A673 (cell line): Measurements from ENCODE around the gene PRMT7. TPM values are rescaled to one million over a fixed set of nuclear protein-coding genes. Genes with fewer than 3 reads are reported as not detected.

ENCODE experiments used
- BruUV-seq: library from RNA; stranded (reverse); fragments of 400-500 nt; replicated peaks from 2 replicates; lab custom pipeline; 2021; lab: Mats Ljungman, UMichigan
- CTCF ChIA-PET: fragments of 300-600 bp; sonication (Branson Sonifier 250); formaldehyde crosslinking; loops from one replicate; lab custom pipeline; 2022; ENCODE audit warnings: antibody characterized with exemption; lab: Charles Lee
- POLR2A ChIA-PET: fragments of 300-600 bp; sonication (Branson Sonifier 250); formaldehyde crosslinking; loops from one replicate; lab custom pipeline; 2022; ENCODE audit warnings: antibody characterized with exemption; ENCODE audit not compliant: low non-redundant PET; lab: Charles Lee
- DNase-seq: peaks from one replicate; pipeline ENCODE4 v3.0.0-alpha.2; 2015; ENCODE audit warnings: low spot score
- H3K27ac ChIP-seq: fragments of 200-600 bp; sonication (generic); 2 replicates; pipeline ENCODE4 v1.5.1; 2016; ENCODE audit warnings: mixed run types, low read depth, mild to moderate bottlenecking, mixed read lengths, antibody characterized with exemption, low read length; ENCODE audit not compliant: poor library complexity, severe bottlenecking
- H3K27me3 ChIP-seq: fragments of 200-600 bp; sonication (generic); replicated peaks from 2 replicates; pipeline ENCODE4 v1.6.1; 2017; ENCODE audit warnings: mixed run types, low read depth, mild to moderate bottlenecking, mixed read lengths, antibody characterized with exemption, low read length; ENCODE audit not compliant: insufficient read depth, poor library complexity
- H3K36me3 ChIP-seq: fragments of 200-600 bp; sonication (generic); 2 replicates; pipeline ENCODE4 v1.6.1; 2016; ENCODE audit warnings: mixed run types, mild to moderate bottlenecking, mixed read lengths, antibody characterized with exemption, low read length; ENCODE audit not compliant: insufficient read depth, poor library complexity, severe bottlenecking
- H3K4me1 ChIP-seq: fragments of 200-600 bp; sonication (generic); 2 replicates; pipeline ENCODE4 v1.6.1; 2017; ENCODE audit warnings: mixed run types, mild to moderate bottlenecking, mixed read lengths, antibody characterized with exemption, low read length; ENCODE audit not compliant: insufficient read depth, poor library complexity, severe bottlenecking
- H3K4me3 ChIP-seq: fragments of 200-600 bp; sonication (generic); 2 replicates; pipeline ENCODE4 v1.5.1; 2016; ENCODE audit warnings: low read depth, mixed run types, mild to moderate bottlenecking, mixed read lengths, low read length; ENCODE audit not compliant: poor library complexity, severe bottlenecking
- H3K9me3 ChIP-seq: fragments of 200-600 bp; sonication (generic); 2 replicates; pipeline ENCODE4 v1.6.1; 2016; ENCODE audit warnings: mixed run types, low read depth, mild to moderate bottlenecking, mixed read lengths, antibody characterized with exemption, low read length; ENCODE audit not compliant: poor library complexity, severe bottlenecking
- EZH2 ChIP-seq: fragments of 200-600 bp; sonication (generic); IDR thresholded peaks from 2 replicates; pipeline ENCODE4 v1.6.1; 2017; ENCODE audit warnings: borderline replicate concordance, low read depth, mild to moderate bottlenecking, mixed read lengths, antibody characterized with exemption, low read length; ENCODE audit not compliant: poor library complexity, severe bottlenecking
- intact Hi-C: fragments of 100-400 bp; cut with micrococcal nuclease; formaldehyde crosslinking; loops from one replicate; pipeline ENCODE4 v1.10.0; 2022; ENCODE audit not compliant: unreplicated experiment
- total RNA-seq: library from RNA; stranded (reverse); gene quantifications from 2 replicates; pipeline ENCODE4 v1.2.3, GENCODE V29; 2021
- TF ChIP-seq, protein P1 (sequence below): fragments of 300-800, 200-600 bp; sonication (generic); conservative IDR thresholded peaks from 2 replicates; pipeline ENCODE4 v1.5.1; 2017; ENCODE audit warnings: low read depth, mild to moderate bottlenecking, antibody characterized with exemption, low read length, moderate library complexity, mixed read lengths

Gene PRMT7
- total RNA-seq, 1 experiment from 2014 or later = 66.2 TPM

DNA sequence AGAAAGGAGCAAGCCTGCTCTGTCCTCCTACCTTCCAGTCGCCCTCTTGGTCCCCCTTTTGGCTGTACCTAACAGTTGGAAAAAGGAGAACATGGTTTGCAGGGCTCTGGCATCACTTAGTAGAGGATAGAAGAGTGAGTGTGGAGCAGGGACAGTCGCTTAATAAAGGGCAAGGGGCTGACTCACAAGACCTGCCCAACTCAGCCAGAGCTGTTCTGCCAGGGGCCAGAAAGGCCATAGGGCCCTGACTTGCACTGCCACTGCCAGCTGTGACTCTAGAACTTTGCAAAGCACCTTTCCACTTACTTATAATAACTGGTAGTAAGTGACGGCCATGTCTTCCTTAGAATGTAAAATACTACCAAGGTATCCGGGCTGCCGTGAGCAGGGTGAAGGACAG, 13.5 kb downstream of the PRMT7 start:
- intact Hi-C loops = loop anchor here (10.0 kb wide), 1 partner anchor 230 kb away; no protein-coding TSS in a partner anchor
- H3K27me3 ChIP-seq = no peaks in the 10 kb centered on the region
- no peaks in the 10 kb centered on the region for H3K9me3 ChIP-seq
- no peak for DNase-seq
- TF ChIP-seq EZH2 = no peak
- TF ChIP-seq, protein P1, sequence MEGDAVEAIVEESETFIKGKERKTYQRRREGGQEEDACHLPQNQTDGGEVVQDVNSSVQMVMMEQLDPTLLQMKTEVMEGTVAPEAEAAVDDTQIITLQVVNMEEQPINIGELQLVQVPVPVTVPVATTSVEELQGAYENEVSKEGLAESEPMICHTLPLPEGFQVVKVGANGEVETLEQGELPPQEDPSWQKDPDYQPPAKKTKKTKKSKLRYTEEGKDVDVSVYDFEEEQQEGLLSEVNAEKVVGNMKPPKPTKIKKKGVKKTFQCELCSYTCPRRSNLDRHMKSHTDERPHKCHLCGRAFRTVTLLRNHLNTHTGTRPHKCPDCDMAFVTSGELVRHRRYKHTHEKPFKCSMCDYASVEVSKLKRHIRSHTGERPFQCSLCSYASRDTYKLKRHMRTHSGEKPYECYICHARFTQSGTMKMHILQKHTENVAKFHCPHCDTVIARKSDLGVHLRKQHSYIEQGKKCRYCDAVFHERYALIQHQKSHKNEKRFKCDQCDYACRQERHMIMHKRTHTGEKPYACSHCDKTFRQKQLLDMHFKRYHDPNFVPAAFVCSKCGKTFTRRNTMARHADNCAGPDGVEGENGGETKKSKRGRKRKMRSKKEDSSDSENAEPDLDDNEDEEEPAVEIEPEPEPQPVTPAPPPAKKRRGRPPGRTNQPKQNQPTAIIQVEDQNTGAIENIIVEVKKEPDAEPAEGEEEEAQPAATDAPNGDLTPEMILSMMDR = no peak
- no peaks in the 10 kb centered on the region for H3K4me1 ChIP-seq
- POLR2A ChIA-PET = no interaction called here
- CTCF ChIA-PET = no interaction called here
- peaks cover 18% of the 10 kb centered on the region for H3K36me3 ChIP-seq
- H3K27ac ChIP-seq = no peak overlapping the region
- BruUV-seq = no TSS peak
- no peak overlapping the region for H3K4me3 ChIP-seq

DNA sequence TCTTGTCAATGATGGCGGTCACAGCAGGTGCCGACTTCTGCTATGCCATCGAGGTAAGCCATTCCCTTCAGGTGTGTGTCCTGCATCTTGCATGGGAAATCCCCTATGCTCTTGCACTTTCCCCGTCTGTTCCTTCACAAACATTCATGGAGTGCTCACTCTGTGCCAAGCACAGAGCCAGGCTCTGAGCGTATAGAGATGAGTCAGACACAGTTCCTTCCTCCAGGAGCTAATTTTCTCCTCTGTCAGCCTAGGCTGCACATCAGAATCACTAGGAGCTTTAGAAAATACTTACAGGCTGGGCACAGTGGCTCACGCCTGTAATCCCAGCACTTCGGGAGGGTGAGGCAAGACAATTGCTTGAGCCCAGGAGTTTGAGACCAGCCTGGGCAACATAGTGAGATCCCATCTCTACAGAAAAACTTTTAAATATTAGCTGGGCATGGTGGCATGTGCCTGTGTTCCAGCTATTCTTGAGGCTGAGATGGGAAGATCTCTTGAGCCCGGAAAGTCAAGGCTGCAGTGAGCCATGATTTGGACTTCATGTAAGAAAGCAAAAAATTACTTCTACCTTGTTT, 14.1 kb downstream of the PRMT7 start:
- H3K4me3 ChIP-seq = no peak overlapping the region
- H3K36me3 ChIP-seq = peaks cover 21% of the 10 kb centered on the region
- no peaks in the 10 kb centered on the region for H3K4me1 ChIP-seq
- H3K27ac ChIP-seq = no peak overlapping the region
- no peaks in the 10 kb centered on the region for H3K9me3 ChIP-seq
- TF ChIP-seq, protein P1 = no peak
- TF ChIP-seq EZH2 = no peak
- DNase-seq = no peak
- intact Hi-C loops = loop anchor here (10.0 kb wide), 1 partner anchor 230 kb away; no protein-coding TSS in a partner anchor
- BruUV-seq = no TSS peak
- ChIA-PET CTCF (no interaction called here), POLR2A (no interaction called here)
- no peaks in the 10 kb centered on the region for H3K27me3 ChIP-seq

DNA sequence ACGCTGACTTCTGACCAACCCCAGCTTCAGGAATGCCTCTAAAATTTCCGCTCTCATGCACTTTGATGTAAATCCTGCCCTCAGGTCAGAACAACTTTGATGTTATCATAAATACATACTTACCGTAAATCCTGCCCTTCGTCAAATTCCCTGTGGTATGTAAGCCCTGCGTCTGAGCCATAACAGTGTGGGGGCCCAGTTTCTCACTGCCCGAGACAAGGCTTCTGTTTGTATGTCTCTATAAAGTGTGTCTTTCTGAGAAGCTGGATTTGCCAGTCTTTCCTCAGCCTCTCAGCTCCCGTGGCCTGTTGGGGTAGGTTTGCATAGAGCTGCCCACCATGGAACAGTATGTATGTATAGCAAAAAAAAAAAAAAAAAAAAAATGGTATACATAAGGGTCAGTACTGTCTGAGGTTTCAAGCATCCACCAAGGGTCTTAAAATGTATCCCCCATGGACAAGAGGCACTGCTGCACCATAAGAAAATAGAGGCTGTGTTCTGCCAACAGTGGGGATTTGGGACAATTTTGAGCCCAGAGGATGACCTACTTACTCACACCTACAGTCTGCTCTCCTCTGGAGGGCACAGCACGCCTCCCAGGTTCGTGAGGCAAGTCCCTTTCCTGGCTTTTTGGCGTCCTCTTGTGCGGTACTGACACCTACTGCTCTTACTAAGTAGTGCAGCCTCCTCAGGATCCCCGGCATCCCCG, 17.5 kb downstream of the PRMT7 start:
- H3K4me1 ChIP-seq = peaks cover 17% of the 10 kb centered on the region
- no peaks in the 10 kb centered on the region for H3K9me3 ChIP-seq
- peak; percentile 94 for DNase-seq
- peaks cover 17% of the 10 kb centered on the region for H3K36me3 ChIP-seq
- no peak overlapping the region for H3K27ac ChIP-seq
- ChIA-PET POLR2A (interaction anchor here (0.5 kb wide), 1 partner anchor 178 kb away, joined by 13 read pairs; no protein-coding TSS in a partner anchor), CTCF (interaction anchor here (1.1 kb wide), 1 partner anchor 67 kb away, joined by 3 read pairs; no protein-coding TSS in a partner anchor)
- no TSS peak for BruUV-seq
- H3K4me3 ChIP-seq = no peak overlapping the region
- intact Hi-C loops = loop anchor here (2.0 to 10.0 kb wide), 3 partner anchors 64 to 234 kb away; partner anchors contain the start of gene SLC7A6
- H3K27me3 ChIP-seq = no peaks in the 10 kb centered on the region
- no peak for TF ChIP-seq EZH2
- TF ChIP-seq, protein P1 = peak; percentile 90
